Sigmoid colon (tissue), 4 donors: ENCODE measurements around the gene GALNT18.

Experiments
- CTCF ChIP-seq, 4 experiments: fragments of 450-650 bp in 3 of 4; fragments of 200-600 bp in 1 of 4; IDR thresholded peaks; one replicate each; pipeline ENCODE4 v1.5.1; 2016 to 2019; ENCODE audit warnings: antibody characterized with exemption in 4 of 4, mild to moderate bottlenecking in 3 of 4, moderate library complexity in 2 of 4
- POLR2A ChIP-seq, 2 donors: fragments of 450-650 bp; IDR thresholded peaks; one replicate each; pipeline ENCODE4 v1.6.1; 2016; ENCODE audit warnings: antibody characterized with exemption in 2 of 2, mild to moderate bottlenecking in 2 of 2, moderate library complexity in 2 of 2
- POLR2AphosphoS5 ChIP-seq, 4 donors: sonication (generic); formaldehyde crosslinking; IDR thresholded peaks; one replicate each; pipeline ENCODE4 v1.6.1; 2017; ENCODE audit warnings: antibody characterized with exemption in 4 of 4

GRCh38 chr11:11592146-11592684 is 29.6 kb downstream of the GALNT18 start:
- no peak for TF ChIP-seq CTCF (IDR thresholded peaks at IDR 0.05)
- TF ChIP-seq POLR2AphosphoS5 (IDR thresholded peaks at IDR 0.05) = no peak
- no peak for TF ChIP-seq POLR2A (IDR thresholded peaks at IDR 0.05)
